ENCODE results near the gene TTC23. TPM values are rescaled to one million over a fixed set of nuclear protein-coding genes. Genes with fewer than 3 reads are reported as not detected.

TTC23 gene, protein sequence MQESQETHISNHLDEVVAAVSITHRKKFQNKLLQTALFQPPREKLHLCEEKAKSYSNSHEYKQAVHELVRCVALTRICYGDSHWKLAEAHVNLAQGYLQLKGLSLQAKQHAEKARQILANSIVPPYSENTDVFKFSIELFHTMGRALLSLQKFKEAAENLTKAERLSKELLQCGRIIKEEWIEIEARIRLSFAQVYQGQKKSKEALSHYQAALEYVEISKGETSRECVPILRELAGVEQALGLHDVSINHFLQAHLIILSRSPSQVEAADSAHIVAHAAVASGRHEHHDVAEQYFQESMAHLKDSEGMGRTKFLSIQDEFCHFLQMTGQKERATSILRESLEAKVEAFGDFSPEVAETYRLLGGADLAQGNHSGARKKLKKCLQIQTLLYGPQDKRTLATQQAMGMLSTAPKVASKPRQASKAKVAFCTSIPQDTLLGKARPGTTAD
- polyA plus RNA-seq (2012; ENCODE audit: insufficient read length, low read depth), result 9.0 TPM

DNA sequence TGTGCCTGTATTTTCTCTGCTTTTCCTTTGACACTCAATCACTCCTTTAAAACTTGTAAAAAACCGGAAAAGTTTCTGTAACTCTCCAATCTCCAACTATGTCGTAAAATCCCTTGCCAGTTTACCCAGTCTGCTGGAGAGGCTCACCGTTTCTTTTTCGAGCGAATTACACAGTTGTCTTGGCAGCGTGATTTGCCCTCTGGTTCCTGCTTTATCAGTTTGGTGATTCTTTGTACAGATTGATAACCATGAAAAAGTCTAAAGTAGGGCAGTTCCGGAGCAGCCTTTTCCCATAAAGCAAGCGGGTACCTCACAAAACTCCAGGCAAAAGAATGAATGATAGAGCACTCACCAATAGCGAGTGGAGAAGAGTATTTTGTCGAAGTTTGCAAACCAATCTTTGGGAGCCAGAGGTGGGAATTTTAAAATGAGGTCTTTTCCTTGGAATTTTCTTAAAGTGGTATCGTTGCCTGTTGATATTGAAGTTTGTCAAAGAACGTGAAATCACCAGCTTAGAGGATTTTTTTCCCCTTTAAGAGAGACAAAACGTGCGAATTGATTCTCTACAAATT, at the start of gene TTC23:
Gene TTC23, minus strand, starts transcription at position 312 of the 572 bp plus-strand sequence. CDS start 20,869 bp downstream, outside the sequence.
- TF ChIP-seq, protein P1, sequence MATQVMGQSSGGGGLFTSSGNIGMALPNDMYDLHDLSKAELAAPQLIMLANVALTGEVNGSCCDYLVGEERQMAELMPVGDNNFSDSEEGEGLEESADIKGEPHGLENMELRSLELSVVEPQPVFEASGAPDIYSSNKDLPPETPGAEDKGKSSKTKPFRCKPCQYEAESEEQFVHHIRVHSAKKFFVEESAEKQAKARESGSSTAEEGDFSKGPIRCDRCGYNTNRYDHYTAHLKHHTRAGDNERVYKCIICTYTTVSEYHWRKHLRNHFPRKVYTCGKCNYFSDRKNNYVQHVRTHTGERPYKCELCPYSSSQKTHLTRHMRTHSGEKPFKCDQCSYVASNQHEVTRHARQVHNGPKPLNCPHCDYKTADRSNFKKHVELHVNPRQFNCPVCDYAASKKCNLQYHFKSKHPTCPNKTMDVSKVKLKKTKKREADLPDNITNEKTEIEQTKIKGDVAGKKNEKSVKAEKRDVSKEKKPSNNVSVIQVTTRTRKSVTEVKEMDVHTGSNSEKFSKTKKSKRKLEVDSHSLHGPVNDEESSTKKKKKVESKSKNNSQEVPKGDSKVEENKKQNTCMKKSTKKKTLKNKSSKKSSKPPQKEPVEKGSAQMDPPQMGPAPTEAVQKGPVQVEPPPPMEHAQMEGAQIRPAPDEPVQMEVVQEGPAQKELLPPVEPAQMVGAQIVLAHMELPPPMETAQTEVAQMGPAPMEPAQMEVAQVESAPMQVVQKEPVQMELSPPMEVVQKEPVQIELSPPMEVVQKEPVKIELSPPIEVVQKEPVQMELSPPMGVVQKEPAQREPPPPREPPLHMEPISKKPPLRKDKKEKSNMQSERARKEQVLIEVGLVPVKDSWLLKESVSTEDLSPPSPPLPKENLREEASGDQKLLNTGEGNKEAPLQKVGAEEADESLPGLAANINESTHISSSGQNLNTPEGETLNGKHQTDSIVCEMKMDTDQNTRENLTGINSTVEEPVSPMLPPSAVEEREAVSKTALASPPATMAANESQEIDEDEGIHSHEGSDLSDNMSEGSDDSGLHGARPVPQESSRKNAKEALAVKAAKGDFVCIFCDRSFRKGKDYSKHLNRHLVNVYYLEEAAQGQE (IDR thresholded peaks at IDR 0.05; ENCODE audit: insufficient read depth in 1 of 2, low read depth in 2 of 2, low read length in 2 of 2), result no peak
- TF ChIP-seq POLR2AphosphoS5 (IDR thresholded peaks at IDR 0.05; ENCODE audit: low read depth, low read length) (peak; percentile 55), TAF1 (IDR thresholded peaks at IDR 0.05; ENCODE audit: borderline replicate concordance, insufficient read depth, low read length) (peak; percentile 25; the same call in 1 of the 2 replicates)

DNA sequence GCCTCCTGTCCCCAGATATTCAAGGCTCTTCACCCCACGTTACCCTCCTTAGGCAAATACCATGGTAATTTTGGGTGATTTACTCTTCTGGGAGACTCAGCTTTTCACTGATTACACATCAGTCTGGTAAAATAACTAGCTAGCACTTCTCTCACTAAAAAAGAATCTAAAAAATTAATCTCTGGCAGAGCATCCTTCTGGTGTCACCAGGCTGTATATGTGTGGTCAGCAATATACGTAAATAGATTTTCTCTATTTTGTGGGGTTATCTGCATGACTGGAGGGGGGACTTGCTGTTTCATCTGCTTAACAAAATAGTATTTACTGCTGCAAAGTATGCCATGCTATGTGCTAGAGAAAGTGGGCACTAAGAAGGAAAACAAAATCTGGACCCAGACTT, 47.0 kb upstream of the TTC23 start:
- TF ChIP-seq, protein P1 (IDR thresholded peaks at IDR 0.05; ENCODE audit: insufficient read depth in 1 of 2, low read depth in 2 of 2, low read length in 2 of 2), result no peak
- TF ChIP-seq FOXP2 (optimal IDR thresholded peaks at IDR 0.05; ENCODE audit: borderline replicate concordance, extremely low read depth, extremely low read length, insufficient read depth) (no peak), TAF1 (IDR thresholded peaks at IDR 0.05; ENCODE audit: borderline replicate concordance, insufficient read depth, low read length) (no peak), POLR2AphosphoS5 (IDR thresholded peaks at IDR 0.05; ENCODE audit: low read depth, low read length) (no peak), SIN3A (IDR thresholded peaks at IDR 0.05; ENCODE audit: borderline replicate concordance, insufficient read depth, low read length) (no peak)

DNA sequence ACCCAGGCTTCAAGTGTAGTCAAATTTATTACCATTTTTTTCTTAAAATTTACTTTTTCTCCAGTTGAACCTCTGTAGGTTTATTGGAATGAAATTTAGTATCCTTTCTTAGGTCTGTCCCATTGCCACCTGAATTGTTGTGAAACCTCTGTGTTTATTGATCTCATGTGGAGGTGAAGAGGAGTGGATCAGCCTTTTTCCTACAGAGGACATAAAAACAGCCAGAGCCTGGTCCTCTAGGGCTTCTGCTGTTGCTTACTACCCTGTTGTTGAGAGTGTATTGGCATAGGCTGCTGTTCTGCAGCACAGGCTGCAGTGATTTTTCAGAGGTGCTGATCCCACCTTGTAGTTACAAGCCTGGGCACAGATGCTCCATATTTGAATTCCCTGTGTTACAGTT, 46.5 kb upstream of the TTC23 start:
- no peak for TF ChIP-seq FOXP2 (optimal IDR thresholded peaks at IDR 0.05; ENCODE audit: borderline replicate concordance, extremely low read depth, extremely low read length, insufficient read depth)
- no peak for TF ChIP-seq SIN3A (IDR thresholded peaks at IDR 0.05; ENCODE audit: borderline replicate concordance, insufficient read depth, low read length)
- TF ChIP-seq, protein P1 (IDR thresholded peaks at IDR 0.05; ENCODE audit: insufficient read depth in 1 of 2, low read depth in 2 of 2, low read length in 2 of 2), result no peak
- no peak for TF ChIP-seq POLR2AphosphoS5 (IDR thresholded peaks at IDR 0.05; ENCODE audit: low read depth, low read length)
- TF ChIP-seq TAF1 (IDR thresholded peaks at IDR 0.05; ENCODE audit: borderline replicate concordance, insufficient read depth, low read length), result no peak

DNA sequence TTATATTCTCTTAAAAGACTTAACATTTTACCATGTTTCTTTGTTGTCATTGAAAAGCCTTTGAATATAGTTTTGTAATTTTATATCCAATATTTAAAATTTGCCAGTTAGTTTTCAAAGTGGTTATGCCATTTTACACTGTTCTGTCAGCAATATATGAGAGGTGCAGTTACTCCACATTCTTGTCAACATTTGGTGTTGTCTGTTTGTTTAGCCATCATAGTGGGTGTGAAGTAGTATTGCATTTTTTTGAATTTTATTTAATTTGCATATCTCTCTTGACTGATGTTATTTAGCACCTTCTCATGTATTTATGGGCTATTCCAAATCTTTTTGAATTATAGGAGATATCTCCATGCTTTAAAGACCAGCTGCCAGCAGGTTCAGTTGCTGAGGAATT, 42.3 kb upstream of the TTC23 start:
- TF ChIP-seq FOXP2 (optimal IDR thresholded peaks at IDR 0.05; ENCODE audit: borderline replicate concordance, extremely low read depth, extremely low read length, insufficient read depth) (no peak), POLR2AphosphoS5 (IDR thresholded peaks at IDR 0.05; ENCODE audit: low read depth, low read length) (no peak), TAF1 (IDR thresholded peaks at IDR 0.05; ENCODE audit: borderline replicate concordance, insufficient read depth, low read length) (no peak), SIN3A (IDR thresholded peaks at IDR 0.05; ENCODE audit: borderline replicate concordance, insufficient read depth, low read length) (no peak)
- TF ChIP-seq, protein P1 (IDR thresholded peaks at IDR 0.05; ENCODE audit: insufficient read depth in 1 of 2, low read depth in 2 of 2, low read length in 2 of 2), result no peak

Data from PFSK-1 (cell line).